SK-N-SH treated with all-trans-retinoic acid at 6 μM for 48 hours (cell line): Measurements from ENCODE around the gene KCND2.

Source experiments
- ATAC-seq: fragments of 200-7000 bp; cut with Tn5 transposase; 3 replicates; pipeline ENCODE4 v1.9.1; 2020; ENCODE audit warnings: mild to moderate bottlenecking, moderate library complexity
- ARNTL ChIP-seq: fragments of 450-650 bp; formaldehyde crosslinking; IDR thresholded peaks from 2 replicates; pipeline ENCODE4 v1.5.0; 2020; ENCODE audit warnings: low read depth, mild to moderate bottlenecking, moderate library complexity, borderline replicate concordance
- BACH2 ChIP-seq: fragments of 250-450 bp; sonication (Bioruptor Pico); IDR thresholded peaks from 2 replicates; pipeline ENCODE4 v1.9.0; 2021; ENCODE audit warnings: mild to moderate bottlenecking, borderline replicate concordance
- CREB5 ChIP-seq: fragments of 250-450 bp; sonication (Bioruptor Pico); IDR thresholded peaks from 2 replicates; pipeline ENCODE4 v1.5.1; 2020; ENCODE audit warnings: low read depth, mild to moderate bottlenecking, moderate library complexity
- CSDC2 ChIP-seq: fragments of 250-450 bp; sonication (Bioruptor Pico); IDR thresholded peaks from 2 replicates; pipeline ENCODE4 v1.5.0; 2020; ENCODE audit warnings: mild to moderate bottlenecking, moderate library complexity
- ESRRG ChIP-seq: fragments of 250-450 bp; sonication (Bioruptor Pico); IDR thresholded peaks from 2 replicates; pipeline ENCODE4 v1.6.1; 2021; ENCODE audit warnings: mild to moderate bottlenecking
- GLIS3 ChIP-seq: fragments of 250-450 bp; sonication (Bioruptor Pico); IDR thresholded peaks from 2 replicates; pipeline ENCODE4 v1.5.0; 2020; ENCODE audit warnings: mild to moderate bottlenecking, moderate library complexity
- ISL1 ChIP-seq: fragments of 250-450 bp; sonication (Bioruptor Pico); IDR thresholded peaks from 2 replicates; pipeline ENCODE4 v2.1.2; 2022; ENCODE audit warnings: mild to moderate bottlenecking, moderate library complexity
- OSR1 ChIP-seq: fragments of 250-450 bp; sonication (Bioruptor Pico); IDR thresholded peaks from 2 replicates; pipeline ENCODE4 v1.8.0; 2022; ENCODE audit warnings: moderate library complexity, mild to moderate bottlenecking, inconsistent platforms
- PATZ1 ChIP-seq: fragments of 250-450 bp; sonication (Bioruptor Pico); IDR thresholded peaks from 2 replicates; pipeline ENCODE4 v1.8.0; 2020; ENCODE audit warnings: mild to moderate bottlenecking, moderate library complexity, borderline replicate concordance
- POU6F1 ChIP-seq: fragments of 250-450 bp; sonication (Bioruptor Pico); IDR thresholded peaks from 2 replicates; pipeline ENCODE4 v1.8.0; 2021; ENCODE audit warnings: low read depth, mild to moderate bottlenecking, moderate library complexity, borderline replicate concordance
- PPARA ChIP-seq: fragments of 250-450 bp; sonication (Bioruptor Pico); IDR thresholded peaks from 2 replicates; pipeline ENCODE4 v1.5.0; 2020; ENCODE audit warnings: mild to moderate bottlenecking, borderline replicate concordance
- RARB ChIP-seq: fragments of 250-450 bp; sonication (Bioruptor Pico); IDR thresholded peaks from 2 replicates; pipeline ENCODE4 v1.8.0; 2021; ENCODE audit warnings: mild to moderate bottlenecking, moderate library complexity
- SNAI2 ChIP-seq: fragments of 250-450 bp; sonication (Bioruptor Pico); IDR thresholded peaks from 2 replicates; pipeline ENCODE4 v1.5.0; 2020; ENCODE audit warnings: mild to moderate bottlenecking, moderate library complexity
- TCF4 ChIP-seq: fragments of 250-450 bp; sonication (Bioruptor Pico); IDR thresholded peaks from 2 replicates; pipeline ENCODE4 v1.8.0; 2021; ENCODE audit warnings: mild to moderate bottlenecking, moderate library complexity, borderline replicate concordance
- TSHZ2 ChIP-seq: fragments of 250-450 bp; sonication (Bioruptor Pico); IDR thresholded peaks from 2 replicates; pipeline ENCODE4 v1.5.0; 2020; ENCODE audit warnings: mild to moderate bottlenecking, moderate library complexity
- ZC3H10 ChIP-seq: fragments of 250-450 bp; sonication (Bioruptor Pico); IDR thresholded peaks from 2 replicates; pipeline ENCODE4 v1.5.1; 2021; ENCODE audit warnings: mild to moderate bottlenecking, moderate library complexity
- ZFP30 ChIP-seq: fragments of 450-650 bp; formaldehyde crosslinking; IDR thresholded peaks from 2 replicates; pipeline ENCODE4 v1.5.0; 2022; ENCODE audit warnings: mild to moderate bottlenecking, moderate library complexity
- ZNF565 ChIP-seq: fragments of 450-650 bp; formaldehyde crosslinking; conservative IDR thresholded peaks from 2 replicates; pipeline ENCODE4 v1.5.0; 2020; ENCODE audit warnings: low read depth, mild to moderate bottlenecking, moderate library complexity
- ZNF70 ChIP-seq: fragments of 450-650 bp; formaldehyde crosslinking; IDR thresholded peaks from 2 replicates; pipeline ENCODE4 v1.5.0; 2020; ENCODE audit warnings: mild to moderate bottlenecking, moderate library complexity
- ZNF8 ChIP-seq: fragments of 450-650 bp; formaldehyde crosslinking; IDR thresholded peaks from 2 replicates; pipeline ENCODE4 v1.5.0; 2020; ENCODE audit warnings: mild to moderate bottlenecking, moderate library complexity

KCND2 gene

GRCh38 chr7:120521761-120522737 lies 249.1 kb downstream of the KCND2 start:
- no peak for ATAC-seq
- no peak for TF ChIP-seq ZNF70 (CRISPR knock-in tag)
- no peak for TF ChIP-seq OSR1 (CRISPR knock-in tag)
- TF ChIP-seq TSHZ2 (CRISPR knock-in tag), result no peak
- TF ChIP-seq POU6F1, result no peak
- TF ChIP-seq PPARA (CRISPR knock-in tag), result no peak
- TF ChIP-seq TCF4, result no peak
- TF ChIP-seq ESRRG (CRISPR knock-in tag), result no peak
- no peak for TF ChIP-seq SNAI2 (CRISPR knock-in tag)

DNA sequence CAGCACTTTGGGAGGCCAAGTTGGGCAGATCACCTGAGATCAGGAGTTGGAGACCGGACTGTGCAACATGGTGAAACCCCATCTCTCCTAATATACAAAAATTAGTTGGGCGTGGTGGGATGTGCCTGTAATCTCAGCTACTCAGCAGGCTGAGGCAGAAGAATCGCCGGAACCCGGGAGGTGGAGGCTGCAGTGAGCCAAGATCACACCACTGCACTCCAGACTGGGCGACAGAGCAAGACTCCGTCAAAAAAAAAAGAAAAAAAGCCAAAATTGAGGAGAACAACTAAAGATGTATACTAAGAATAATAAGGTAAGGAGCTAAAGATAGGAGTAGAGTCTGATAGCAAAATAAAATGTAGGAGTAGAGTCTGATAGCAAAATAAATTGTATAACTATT lies 251.0 kb downstream of the KCND2 start:
- TF ChIP-seq ZNF8 (CRISPR knock-in tag) (no peak), PPARA (CRISPR knock-in tag) (no peak), TSHZ2 (CRISPR knock-in tag) (no peak), ARNTL (CRISPR knock-in tag) (no peak), ZC3H10 (CRISPR knock-in tag) (no peak), PATZ1 (CRISPR knock-in tag) (no peak), TCF4 (no peak), OSR1 (CRISPR knock-in tag) (no peak), ZNF565 (CRISPR knock-in tag) (no peak), RARB (CRISPR knock-in tag) (no peak), GLIS3 (CRISPR knock-in tag) (no peak), CSDC2 (no peak), ESRRG (CRISPR knock-in tag) (no peak), ISL1 (CRISPR knock-in tag) (no peak), ZFP30 (CRISPR knock-in tag) (no peak)
- no peak for ATAC-seq

- ATAC-seq, result no peak
- no peak for TF ChIP-seq PATZ1 (CRISPR knock-in tag)
- no peak for TF ChIP-seq OSR1 (CRISPR knock-in tag)
- no peak for TF ChIP-seq CSDC2
- TF ChIP-seq PPARA (CRISPR knock-in tag), result no peak
- no peak for TF ChIP-seq ZNF70 (CRISPR knock-in tag)
- no peak for TF ChIP-seq CREB5 (CRISPR knock-in tag)
- TF ChIP-seq ZNF8 (CRISPR knock-in tag), result no peak
- TF ChIP-seq TCF4, result no peak
- TF ChIP-seq ISL1 (CRISPR knock-in tag), result no peak
- no peak for TF ChIP-seq ZC3H10 (CRISPR knock-in tag)
- no peak for TF ChIP-seq BACH2 (CRISPR knock-in tag)
- no peak for TF ChIP-seq ARNTL (CRISPR knock-in tag)
- TF ChIP-seq RARB (CRISPR knock-in tag), result no peak
Observed at GRCh38 chr7:120526902-120527509, 254.0 kb downstream of the KCND2 start.
